SK-N-SH treated with all-trans-retinoic acid at 6 μM for 48 hours (cell line): ENCODE measurements around the gene ZNF716.

Experiments
- ARNTL ChIP-seq: fragments of 450-650 bp; formaldehyde crosslinking; IDR thresholded peaks from 2 replicates; pipeline ENCODE4 v1.5.0; 2020; ENCODE audit warnings: low read depth, mild to moderate bottlenecking, moderate library complexity, borderline replicate concordance
- CREB5 ChIP-seq: fragments of 250-450 bp; sonication (Bioruptor Pico); IDR thresholded peaks from 2 replicates; pipeline ENCODE4 v1.5.1; 2020; ENCODE audit warnings: low read depth, mild to moderate bottlenecking, moderate library complexity
- CSRNP3 ChIP-seq: fragments of 250-450 bp; sonication (Bioruptor Pico); IDR thresholded peaks from 2 replicates; pipeline ENCODE4 v1.5.1; 2021; ENCODE audit warnings: mild to moderate bottlenecking, moderate library complexity
- ISL1 ChIP-seq: fragments of 250-450 bp; sonication (Bioruptor Pico); IDR thresholded peaks from 2 replicates; pipeline ENCODE4 v2.1.2; 2022; ENCODE audit warnings: mild to moderate bottlenecking, moderate library complexity
- PATZ1 ChIP-seq: fragments of 250-450 bp; sonication (Bioruptor Pico); IDR thresholded peaks from 2 replicates; pipeline ENCODE4 v1.8.0; 2020; ENCODE audit warnings: mild to moderate bottlenecking, moderate library complexity, borderline replicate concordance
- POU6F1 ChIP-seq: fragments of 250-450 bp; sonication (Bioruptor Pico); IDR thresholded peaks from 2 replicates; pipeline ENCODE4 v1.8.0; 2021; ENCODE audit warnings: low read depth, mild to moderate bottlenecking, moderate library complexity, borderline replicate concordance
- RARB ChIP-seq: fragments of 250-450 bp; sonication (Bioruptor Pico); IDR thresholded peaks from 2 replicates; pipeline ENCODE4 v1.8.0; 2021; ENCODE audit warnings: mild to moderate bottlenecking, moderate library complexity
- TCF4 ChIP-seq: fragments of 250-450 bp; sonication (Bioruptor Pico); IDR thresholded peaks from 2 replicates; pipeline ENCODE4 v1.8.0; 2021; ENCODE audit warnings: mild to moderate bottlenecking, moderate library complexity, borderline replicate concordance
- TSHZ2 ChIP-seq: fragments of 250-450 bp; sonication (Bioruptor Pico); IDR thresholded peaks from 2 replicates; pipeline ENCODE4 v1.5.0; 2020; ENCODE audit warnings: mild to moderate bottlenecking, moderate library complexity
- ZFP3 ChIP-seq: fragments of 250-450 bp; sonication (Bioruptor Pico); IDR thresholded peaks from 2 replicates; pipeline ENCODE4 v1.5.0; 2020; ENCODE audit warnings: mild to moderate bottlenecking, moderate library complexity

- TF ChIP-seq PATZ1 (CRISPR knock-in tag) (no peak), RARB (CRISPR knock-in tag) (no peak), ARNTL (CRISPR knock-in tag) (no peak), ZFP3 (CRISPR knock-in tag) (no peak), CREB5 (CRISPR knock-in tag) (no peak), CSRNP3 (no peak), POU6F1 (CRISPR knock-in tag) (no peak), ISL1 (CRISPR knock-in tag) (no peak), TCF4 (CRISPR knock-in tag) (no peak), TSHZ2 (CRISPR knock-in tag) (no peak)
These were observed 32.2 kb upstream of the ZNF716 start for GRCh38 chr7:57417736-57418135.
